CD4-positive, CD25-positive, alpha-beta regulatory T cell (primary cell): Measurements from ENCODE around the gene MAGEA11. TPM values are rescaled to one million over a fixed set of nuclear protein-coding genes. Genes with fewer than 3 reads are reported as not detected.
"Not testable (repeated sequence)": the region's sequence is repeated elsewhere in the genome, so short reads cannot be mapped to it uniquely, and the experiment has no call there.

Source experiments
- ATAC-seq, 2 donors: fragments of 150-1000 bp; cut with Tn5 transposase; one replicate each; pipeline ENCODE4 v1.10.0; 2021; ENCODE audit warnings: low read depth in 2 of 2, moderate number of reproducible peaks in 2 of 2, moderate library complexity in 1 of 2
- DNase-seq, 3 donors: peaks; one replicate each; pipeline versions ENCODE4 v3.0.0 to v3.0.0-alpha.2; 2012 to 2022; ENCODE audit warnings: mixed read lengths in 1 of 3
- H3K27ac ChIP-seq: one replicate; pipeline ENCODE4 v1.7.0; 2013; ENCODE audit warnings: mild to moderate bottlenecking, low read length; ENCODE audit not compliant: insufficient read depth, poor library complexity, severe bottlenecking
- H3K27me3 ChIP-seq: one replicate; pipeline ENCODE4 v1.7.0; 2013; ENCODE audit warnings: low read length; ENCODE audit not compliant: control insufficient read depth, insufficient read depth
- H3K36me3 ChIP-seq: one replicate; pipeline ENCODE4 v1.7.0; 2013; ENCODE audit warnings: mild to moderate bottlenecking, low read length, moderate library complexity; ENCODE audit not compliant: control insufficient read depth, insufficient read depth
- H3K4me1 ChIP-seq: 2 replicates; pipeline ENCODE4 v1.7.0; 2013; ENCODE audit warnings: mild to moderate bottlenecking, low read length; ENCODE audit not compliant: insufficient read depth, control insufficient read depth, poor library complexity, severe bottlenecking
- H3K4me3 ChIP-seq: one replicate; pipeline ENCODE4 v1.7.0; 2013; ENCODE audit warnings: low read depth, mild to moderate bottlenecking, low read length, moderate library complexity
- H3K9me3 ChIP-seq, 2 experiments: 1 replicate in 1 of 2; 2 replicates in 1 of 2; pipeline ENCODE4 v1.7.0; 2013; ENCODE audit warnings: low read length in 2 of 2, mild to moderate bottlenecking in 1 of 2, moderate library complexity in 1 of 2; ENCODE audit not compliant: control insufficient read depth in 2 of 2
- H3K27ac Mint-ChIP-seq, 3 donors: one replicate each; pipeline ENCODE4 v1.8.0; 2020 to 2022; ENCODE audit warnings: mild to moderate bottlenecking in 3 of 3, mixed read lengths in 3 of 3, moderate library complexity in 2 of 3
- H3K27me3 Mint-ChIP-seq: one replicate; pipeline ENCODE4 v1.8.0; 2022; ENCODE audit warnings: mild to moderate bottlenecking, mixed read lengths
- H3K36me3 Mint-ChIP-seq: one replicate; pipeline ENCODE4 v1.8.0; 2020; ENCODE audit warnings: mixed read lengths
- H3K4me1 Mint-ChIP-seq, 4 donors: one replicate each; pipeline ENCODE4 v1.8.0; 2020 to 2022; ENCODE audit warnings: mixed read lengths in 4 of 4, mild to moderate bottlenecking in 1 of 4
- H3K4me3 Mint-ChIP-seq, 4 donors: one replicate each; pipeline ENCODE4 v1.8.0; 2020 to 2022; ENCODE audit warnings: mild to moderate bottlenecking in 4 of 4, mixed read lengths in 4 of 4, moderate library complexity in 3 of 4
- H3K9me3 Mint-ChIP-seq, 7 donors: one replicate each; pipeline ENCODE4 v1.8.0; 2020 to 2022; ENCODE audit warnings: mixed read lengths in 7 of 7, mild to moderate bottlenecking in 3 of 7, moderate library complexity in 2 of 7
- polyA plus RNA-seq, 4 donors: library from polyadenylated mRNA; unstranded; fragments of 300-500 nt; fragmentation: Illumina TruSeq; gene quantifications; one replicate each; pipeline ENCODE4 v1.2.3, GENCODE V29; 2021
- total RNA-seq: library from RNA; stranded (reverse); gene quantifications from one replicate; pipeline ENCODE4 v1.2.3, GENCODE V29; 2022

The MAGEA11 gene
- total and polyA plus RNA-seq, 5 donors from 2014 or later, result not detected

DNA sequence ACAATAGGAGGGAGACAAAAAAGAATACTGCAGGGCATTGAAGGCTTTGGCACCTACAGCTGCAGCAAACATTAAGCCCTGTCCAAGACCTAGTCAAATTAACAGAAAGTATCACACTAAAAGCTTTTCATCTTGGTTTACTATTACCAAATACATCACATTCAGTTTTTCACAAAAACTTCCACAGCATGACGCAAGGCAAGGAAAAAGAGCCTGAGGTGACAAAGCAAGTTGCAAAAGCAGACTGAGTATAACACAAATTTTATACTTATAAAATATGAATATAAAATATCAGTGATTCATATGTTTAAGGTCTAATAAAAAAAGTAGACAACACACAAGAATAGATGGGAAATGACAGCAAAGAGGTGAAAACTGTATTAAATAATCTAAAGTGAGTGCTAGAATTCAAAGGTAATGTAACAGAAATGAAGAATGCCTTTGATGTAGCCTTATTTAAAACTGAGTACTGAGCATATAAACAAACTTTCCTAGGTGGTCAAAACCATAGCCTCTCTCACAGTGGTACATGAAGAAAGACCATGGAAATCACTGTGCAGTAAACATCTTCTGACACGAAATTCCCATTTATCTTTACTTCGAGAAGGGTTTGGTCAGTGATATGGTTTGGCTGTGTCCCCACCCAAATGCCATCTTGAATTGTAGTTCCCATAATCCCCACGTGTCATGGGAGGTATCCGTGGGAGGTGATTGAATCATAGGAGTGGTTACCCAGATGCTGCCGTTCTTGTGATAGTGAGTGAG lies 27.7 kb upstream of the MAGEA11 start:
- no peaks in the 10 kb centered on the region for H3K4me1 Mint-ChIP-seq

DNA sequence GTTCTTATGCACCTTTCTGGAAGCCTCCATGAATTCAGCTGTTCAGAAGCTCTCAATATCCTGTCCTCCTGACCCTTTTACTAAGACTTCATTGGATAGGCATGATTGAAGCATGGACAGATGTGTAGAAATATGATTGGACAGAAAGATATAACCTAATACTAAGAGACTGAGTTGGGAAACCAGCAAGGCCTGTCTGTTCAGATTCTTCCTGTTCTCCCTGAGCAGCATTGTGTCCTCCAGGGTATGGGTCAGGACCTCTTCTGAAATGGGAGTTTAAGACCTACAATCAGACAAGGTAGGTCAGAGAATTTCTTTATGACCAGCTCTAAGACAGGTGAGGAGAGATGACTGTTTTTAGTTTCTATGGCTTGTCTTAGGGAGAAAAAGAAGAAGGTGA lies 23.9 kb upstream of the MAGEA11 start:
- Mint-ChIP-seq H3K4me1 (no peaks in the 10 kb centered on the region), H3K4me3 (no peak overlapping the region), H3K27me3 (peaks cover 5% of the 10 kb centered on the region), H3K9me3 (peaks cover 0 to 6% (median 3%) of the 10 kb centered on the region in 7 donors), H3K27ac (no peak overlapping the region), H3K36me3 (no peaks in the 10 kb centered on the region)
- Histone ChIP-seq H3K4me1 (no peaks in the 10 kb centered on the region), H3K9me3 (no peaks in the 10 kb centered on the region), H3K4me3 (no peak overlapping the region), H3K36me3 (no peaks in the 10 kb centered on the region), H3K27ac (no peak overlapping the region), H3K27me3 (no peaks in the 10 kb centered on the region)
- DNase-seq (no peak), ATAC-seq (no peak)

More for the DNA sequence above, 27.7 kb upstream of the MAGEA11 start:
- DNase-seq (no peak), ATAC-seq (no peak)
- Histone ChIP-seq H3K27ac (no peak overlapping the region), H3K9me3 (no peaks in the 10 kb centered on the region), H3K4me3 (no peak overlapping the region), H3K27me3 (no peaks in the 10 kb centered on the region), H3K36me3 (no peaks in the 10 kb centered on the region), H3K4me1 (no peaks in the 10 kb centered on the region)
- Mint-ChIP-seq H3K9me3 (peaks cover 0 to 2% (median 0%) of the 10 kb centered on the region in 7 donors), H3K27ac (no peak overlapping the region), H3K4me3 (no peak overlapping the region), H3K36me3 (no peaks in the 10 kb centered on the region), H3K27me3 (peaks cover 5% of the 10 kb centered on the region)

DNA sequence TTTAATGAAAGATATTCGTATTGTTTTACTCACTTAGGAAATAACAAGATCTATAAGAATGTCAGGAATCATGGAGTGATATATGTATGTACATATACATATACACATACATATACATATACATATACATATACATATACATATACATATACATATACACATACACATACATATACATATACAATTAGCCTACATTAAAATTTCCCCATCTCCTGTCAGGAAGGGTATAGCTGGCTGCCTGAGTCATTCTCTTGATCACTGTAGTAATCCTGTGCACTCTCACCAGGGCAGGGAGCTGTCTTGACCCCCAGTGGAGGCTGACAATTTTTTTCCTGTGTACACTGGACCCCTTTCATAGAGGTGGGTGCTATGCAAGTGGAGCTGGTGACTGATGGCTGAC lies 23.3 kb upstream of the MAGEA11 start:
- Mint-ChIP-seq H3K27ac (no peak overlapping the region), H3K4me1 (no peaks in the 10 kb centered on the region), H3K4me3 (no peak overlapping the region), H3K27me3 (peaks cover 5% of the 10 kb centered on the region), H3K9me3 (peaks cover 0 to 7% (median 3%) of the 10 kb centered on the region in 7 donors), H3K36me3 (no peaks in the 10 kb centered on the region)
- DNase-seq, result no peak
- ATAC-seq, result no peak
- Histone ChIP-seq H3K9me3 (no peaks in the 10 kb centered on the region), H3K36me3 (no peaks in the 10 kb centered on the region), H3K4me1 (no peaks in the 10 kb centered on the region), H3K27me3 (no peaks in the 10 kb centered on the region), H3K4me3 (no peak overlapping the region), H3K27ac (no peak overlapping the region)

DNA sequence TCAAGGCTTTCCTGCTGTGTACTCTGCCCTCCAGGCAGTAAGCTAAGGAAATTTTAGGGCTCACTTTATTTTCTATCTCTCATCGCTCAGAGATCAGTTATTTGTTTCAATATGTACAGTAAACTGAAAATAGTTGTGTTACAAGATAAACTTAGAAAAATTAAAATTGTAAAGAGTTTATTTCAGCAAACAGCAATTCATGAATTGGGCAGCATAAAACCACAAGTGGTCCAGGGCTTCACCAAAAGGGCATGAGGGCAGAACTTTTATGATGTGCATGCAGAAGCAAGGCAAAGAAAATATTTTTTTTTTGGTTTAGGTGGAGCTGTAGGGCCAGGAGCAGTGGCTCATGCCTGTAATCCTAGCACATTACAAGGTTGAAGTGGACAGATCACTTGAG lies 20.1 kb upstream of the MAGEA11 start:
- Histone ChIP-seq H3K36me3 (no peaks in the 10 kb centered on the region), H3K27me3 (no peaks in the 10 kb centered on the region), H3K4me3 (no peak overlapping the region), H3K9me3 (no peaks in the 10 kb centered on the region), H3K4me1 (no peaks in the 10 kb centered on the region), H3K27ac (no peak overlapping the region)
- Mint-ChIP-seq H3K27ac (no peak overlapping the region), H3K4me3 (no peak overlapping the region), H3K27me3 (peaks cover 5% of the 10 kb centered on the region), H3K9me3 (peaks cover 0 to 7% (median 3%) of the 10 kb centered on the region in 7 donors), H3K4me1 (no peaks in the 10 kb centered on the region), H3K36me3 (no peaks in the 10 kb centered on the region)
- ATAC-seq (no peak), DNase-seq (no peak)

DNA sequence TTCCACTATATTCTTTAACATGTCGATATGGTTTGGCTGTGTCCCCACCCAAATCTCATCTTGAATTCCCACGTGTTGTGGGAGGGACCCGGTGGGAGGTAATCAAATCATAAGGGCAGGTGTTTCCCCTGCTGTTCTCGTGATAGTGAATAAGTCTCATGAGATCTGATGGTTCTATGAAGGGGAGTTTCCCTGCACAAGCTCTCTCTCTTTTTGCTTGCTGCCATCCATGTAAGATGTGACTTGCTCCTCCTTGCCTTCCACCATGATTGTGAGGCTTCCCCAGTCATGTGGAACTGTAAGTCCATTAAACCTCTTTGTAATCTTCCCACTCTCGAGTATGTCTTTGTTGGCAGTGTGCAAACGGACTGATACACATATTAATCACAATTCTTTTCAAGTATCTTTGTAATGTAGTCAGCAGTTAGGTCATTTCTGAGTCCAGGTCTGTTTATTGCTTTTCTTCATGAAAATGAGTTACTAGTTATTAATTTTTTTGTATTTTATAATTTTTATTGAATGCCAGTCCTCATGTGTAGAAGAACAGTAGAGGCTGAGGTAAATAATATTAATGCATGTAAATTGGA lies 19.1 kb upstream of the MAGEA11 start:
- not testable (repeated sequence) for H3K36me3 Mint-ChIP-seq, H3K27me3 ChIP-seq, H3K9me3 ChIP-seq, H3K4me1 Mint-ChIP-seq, H3K27me3 Mint-ChIP-seq, H3K27ac Mint-ChIP-seq, ATAC-seq, H3K4me3 ChIP-seq, H3K27ac ChIP-seq, H3K36me3 ChIP-seq, DNase-seq, H3K9me3 Mint-ChIP-seq, H3K4me1 ChIP-seq, H3K4me3 Mint-ChIP-seq

DNA sequence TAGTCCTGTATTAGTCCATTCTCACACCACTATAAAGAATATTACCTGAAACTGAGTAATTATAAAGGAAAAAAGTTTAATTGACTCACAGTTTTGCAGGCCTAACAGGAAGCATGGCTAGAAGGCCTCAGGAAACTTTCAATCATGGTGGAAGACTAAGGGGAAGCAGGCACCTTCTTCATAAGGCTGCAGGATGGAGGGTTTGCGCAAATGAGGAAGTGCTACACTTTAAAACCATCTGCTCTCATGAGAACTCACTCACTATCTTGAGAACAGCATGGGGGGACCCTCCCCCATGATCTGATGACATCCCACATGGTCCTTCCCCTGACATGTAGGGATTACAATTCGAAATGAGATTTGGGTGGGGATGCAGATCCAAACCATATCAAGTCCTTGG lies 12.1 kb upstream of the MAGEA11 start:
- no peaks in the 10 kb centered on the region for H3K36me3 ChIP-seq
- H3K27ac ChIP-seq, result no peak overlapping the region
- no peaks in the 10 kb centered on the region for H3K36me3 Mint-ChIP-seq
- DNase-seq (no peak), ATAC-seq (no peak)
- no peaks in the 10 kb centered on the region for H3K4me1 Mint-ChIP-seq
- H3K27me3 Mint-ChIP-seq, result no peaks in the 10 kb centered on the region
- no peaks in the 10 kb centered on the region for H3K9me3 Mint-ChIP-seq
- H3K27ac Mint-ChIP-seq, result no peak overlapping the region
- H3K4me1 ChIP-seq, result no peaks in the 10 kb centered on the region
- no peak overlapping the region for H3K4me3 ChIP-seq
- H3K9me3 ChIP-seq, result no peaks in the 10 kb centered on the region
- H3K4me3 Mint-ChIP-seq, result no peak overlapping the region
- H3K27me3 ChIP-seq, result no peaks in the 10 kb centered on the region

DNA sequence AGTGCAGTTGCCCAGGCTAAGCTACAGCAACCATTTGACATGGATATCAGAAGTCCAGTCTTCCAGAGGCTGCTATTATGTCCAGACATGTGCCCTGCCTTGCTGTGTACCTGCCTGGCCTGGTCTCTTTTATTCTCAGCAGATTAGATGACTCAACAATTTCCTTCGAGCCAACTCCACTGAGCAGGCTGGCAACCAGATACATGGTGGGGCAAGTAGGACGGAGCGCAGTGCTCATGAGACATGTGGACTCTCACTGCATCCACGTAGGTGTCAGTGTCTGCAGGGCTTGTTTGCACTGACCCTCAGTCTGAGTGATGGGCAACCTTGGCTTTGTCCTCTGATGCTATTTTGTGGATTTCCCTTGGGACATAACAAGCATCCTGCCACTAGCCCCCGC lies 7.2 kb upstream of the MAGEA11 start:
- H3K27ac ChIP-seq, result no peak overlapping the region
- Mint-ChIP-seq H3K27me3 (no peaks in the 10 kb centered on the region), H3K36me3 (no peaks in the 10 kb centered on the region), H3K4me1 (no peaks in the 10 kb centered on the region), H3K9me3 (no peaks in the 10 kb centered on the region), H3K27ac (no peak overlapping the region), H3K4me3 (no peak overlapping the region)
- no peak overlapping the region for H3K4me3 ChIP-seq
- no peak for ATAC-seq
- no peaks in the 10 kb centered on the region for H3K9me3 ChIP-seq
- H3K36me3 ChIP-seq, result no peaks in the 10 kb centered on the region
- DNase-seq, result no peak
- H3K4me1 ChIP-seq, result no peaks in the 10 kb centered on the region
- no peaks in the 10 kb centered on the region for H3K27me3 ChIP-seq
